ENCODE data around the gene METRN. TPM values are rescaled to one million over a fixed set of nuclear protein-coding genes. Genes with fewer than 3 reads are reported as not detected.

METRN gene
- 119 and 164 TPM in 2 replicates for total RNA-seq

DNA sequence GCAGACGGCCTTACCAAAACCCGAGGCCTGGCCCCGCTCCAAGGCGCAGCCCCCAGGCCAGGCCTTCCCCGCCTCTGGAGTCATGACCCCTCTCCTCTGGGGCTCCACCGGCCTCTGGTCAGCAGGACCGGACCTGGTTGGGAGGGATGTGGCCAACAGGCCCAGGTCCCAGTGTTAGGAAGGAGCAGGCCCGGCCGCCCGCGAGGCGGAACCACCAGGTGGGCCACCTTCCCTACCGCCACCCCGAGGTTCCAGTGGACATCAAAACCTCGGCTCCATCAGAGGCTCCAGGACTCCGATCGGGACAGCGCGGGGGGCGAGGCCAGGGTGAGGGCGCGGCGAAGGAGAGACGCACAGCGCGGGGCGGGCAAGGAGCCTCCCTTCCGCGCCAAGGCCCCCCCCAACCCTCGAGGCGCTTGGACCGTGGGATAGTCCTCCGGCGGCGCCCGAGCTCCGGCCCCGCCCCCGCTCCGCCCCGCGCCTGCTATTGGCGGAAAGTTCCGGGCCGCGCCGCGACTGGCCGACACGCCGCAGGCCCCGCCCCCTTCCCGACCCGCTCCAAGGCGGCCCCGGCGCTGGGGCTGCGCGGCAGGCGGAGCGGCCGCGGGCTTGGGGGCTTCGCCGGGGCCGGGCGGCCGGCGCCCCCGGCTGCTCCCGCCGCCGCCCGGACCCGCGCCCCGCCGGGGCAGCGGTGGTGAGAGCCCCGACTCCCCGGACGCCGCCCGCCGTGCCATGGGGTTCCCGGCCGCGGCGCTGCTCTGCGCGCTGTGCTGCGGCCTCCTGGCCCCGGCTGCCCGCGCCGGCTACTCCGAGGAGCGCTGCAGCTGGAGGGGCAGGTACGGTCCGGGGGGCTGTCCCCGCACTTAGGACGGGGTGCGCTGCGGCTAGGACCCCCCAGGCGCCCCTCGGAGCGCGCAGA lies at the start of gene METRN:
TSS of gene METRN (plus strand) at position 561 of the 919 bp plus-strand sequence. CDS start at position 733, 172 bp downstream.

GRCh38 chr16:667780-668518 lies 47.0 kb upstream of the METRN start, which contains the start of gene RHOT2:
RHOT2 (plus strand) TSS chr16:668132; CDS start chr16:668200, 68 bp downstream.

DNA sequence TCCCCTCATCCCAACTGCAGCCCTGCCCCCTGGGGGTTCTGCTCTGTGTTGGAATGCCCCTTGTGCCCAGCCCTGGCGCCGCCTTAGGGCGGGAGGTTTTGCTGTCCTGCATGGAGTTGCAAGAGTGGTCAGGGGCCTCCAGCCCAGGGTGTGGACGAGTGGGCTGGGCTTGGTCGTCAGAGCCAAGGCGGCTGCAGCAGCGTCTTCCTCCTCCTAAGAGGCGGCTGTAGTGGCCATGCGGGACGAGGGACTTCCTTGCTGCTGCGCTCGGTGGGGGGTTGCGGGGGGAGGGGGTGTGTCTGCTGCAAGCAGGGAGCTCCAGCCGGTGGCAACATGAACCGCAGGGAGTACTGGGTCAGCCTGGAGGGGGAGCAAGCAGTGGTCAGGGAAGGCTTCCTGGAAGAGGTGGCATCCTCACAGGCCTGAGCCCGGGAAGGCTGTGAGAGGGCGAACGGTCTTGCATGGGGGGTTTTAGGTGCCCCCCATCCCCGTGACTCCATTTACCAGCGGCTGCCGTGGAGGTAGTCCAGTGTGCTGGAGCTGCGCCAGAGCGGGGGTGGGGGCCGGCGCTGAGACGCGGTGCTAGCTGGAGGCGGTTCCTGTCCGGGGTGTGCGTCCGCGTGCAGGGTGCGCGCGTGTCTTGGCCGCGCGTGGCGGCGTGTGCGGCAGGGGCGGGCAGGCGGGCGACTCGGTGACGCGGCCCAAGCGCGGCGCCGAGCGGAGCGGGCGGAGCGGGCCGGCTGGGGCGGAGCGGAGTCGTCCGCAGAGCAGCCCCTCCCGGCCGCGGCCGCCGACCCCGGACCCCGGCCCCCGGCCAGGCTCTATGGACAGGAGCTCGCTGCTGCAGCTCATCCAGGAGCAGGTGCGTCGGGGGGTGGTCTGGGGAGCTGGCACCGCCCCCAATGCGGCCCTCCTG lies 39.7 kb upstream of the METRN start, which contains the start of gene RHBDL1:
TSS of gene RHBDL1 (plus strand) at position 704 of the 916 bp plus-strand sequence. CDS start at position 824, 120 bp downstream.

DNA sequence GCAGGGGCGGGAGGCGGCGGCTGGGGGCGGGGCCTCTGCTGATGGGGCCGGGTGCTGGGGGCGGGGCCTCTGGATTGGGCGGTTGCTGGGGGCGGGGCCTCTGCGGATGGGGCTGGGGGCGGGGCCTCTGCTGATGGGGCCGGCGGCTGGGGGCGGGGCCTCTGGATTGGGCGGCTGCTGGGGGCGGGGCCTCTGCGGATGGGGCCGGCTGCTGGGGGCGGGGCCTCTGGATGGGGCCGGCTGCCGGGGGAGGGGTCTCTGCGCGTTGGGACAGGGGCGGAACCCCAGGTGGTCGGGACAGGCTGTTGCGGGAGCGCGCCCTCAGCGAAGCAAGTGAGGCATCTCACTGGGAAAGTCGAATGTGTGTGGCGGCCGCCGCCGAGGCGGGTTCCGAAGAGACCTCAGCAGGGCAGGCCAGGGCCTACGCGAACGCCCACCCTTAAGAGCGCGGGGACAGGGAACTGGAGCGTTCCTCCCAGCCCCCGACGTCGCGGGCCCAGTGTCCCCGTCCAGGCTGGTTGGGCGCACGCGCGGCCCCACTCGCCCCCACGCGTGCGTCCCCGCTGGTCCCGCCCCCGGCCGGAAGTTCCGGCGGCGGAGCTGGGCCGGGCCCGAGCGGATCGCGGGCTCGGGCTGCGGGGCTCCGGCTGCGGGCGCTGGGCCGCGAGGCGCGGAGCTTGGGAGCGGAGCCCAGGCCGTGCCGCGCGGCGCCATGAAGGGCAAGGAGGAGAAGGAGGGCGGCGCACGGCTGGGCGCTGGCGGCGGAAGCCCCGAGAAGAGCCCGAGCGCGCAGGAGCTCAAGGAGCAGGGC lies 34.9 kb upstream of the METRN start, which contains the start of gene STUB1:
TSS of gene STUB1 (plus strand) at position 597 of the 811 bp plus-strand sequence. CDS start at position 713, 116 bp downstream.

GRCh38 chr16:684071-684794 lies 30.7 kb upstream of the METRN start, which contains the start of gene JMJD8:
JMJD8 (minus strand) TSS chr16:684334; CDS start chr16:684319, 15 bp downstream.

GRCh38 chr16:705431-706188 lies 9.3 kb upstream of the METRN start, which contains the start of gene FBXL16:
FBXL16 (minus strand) TSS chr16:705801; CDS start chr16:697405, 8,396 bp downstream.

GRCh38 chr16:720990-721764 lies 6.3 kb downstream of the METRN start, which contains the start of gene ANTKMT:
ANTKMT (plus strand) TSS chr16:721146; CDS start chr16:721275, 129 bp downstream.

DNA sequence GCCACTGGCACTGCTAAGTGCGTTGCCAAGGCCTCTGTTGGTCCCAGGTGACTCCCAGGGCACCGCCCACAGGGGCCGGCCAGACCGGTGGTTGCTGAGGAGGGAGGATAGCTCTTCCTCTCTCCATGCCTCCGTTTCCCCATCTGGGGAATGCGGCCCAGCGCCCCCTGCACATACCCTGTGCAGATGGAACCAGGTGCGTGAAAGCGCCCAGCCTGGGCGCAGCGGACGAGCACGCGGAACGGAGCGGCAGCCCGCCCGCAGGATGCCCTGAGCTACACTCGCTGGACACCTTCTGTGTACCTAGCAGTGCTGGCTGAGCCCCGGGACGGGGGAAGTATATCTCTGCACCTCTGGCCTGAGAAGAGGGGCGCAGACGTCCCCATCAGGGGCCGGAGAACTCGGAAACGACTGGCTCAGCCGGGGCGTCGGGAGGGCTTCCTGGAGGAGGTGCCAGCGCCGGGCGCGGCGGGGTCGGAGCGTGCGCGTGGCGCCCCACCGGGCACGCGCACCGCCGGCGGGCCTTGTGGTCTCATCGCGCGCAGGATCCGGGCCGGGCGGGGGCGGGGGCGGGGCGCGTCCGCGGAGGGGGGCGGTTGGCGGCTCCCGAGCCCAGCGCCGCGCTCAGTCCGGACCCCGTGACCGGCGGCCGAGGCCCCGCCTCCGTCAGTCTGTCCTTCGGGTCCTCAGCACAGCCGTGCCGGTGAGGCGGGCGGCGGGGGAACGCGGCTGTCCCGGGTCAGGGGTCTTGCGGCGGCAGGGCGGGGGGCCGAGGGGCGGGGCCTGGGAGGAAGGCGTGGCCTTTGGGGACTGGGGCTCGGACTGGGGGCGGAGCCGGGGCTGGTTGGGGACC lies 11.7 kb downstream of the METRN start, which contains the start of the genes CCDC78 and HAGHL:
TSS of gene CCDC78 (minus strand) at position 6 of the 853 bp plus-strand sequence. CDS start 76 bp downstream, outside the sequence.
TSS of gene HAGHL (plus strand) at position 669 of the 853 bp plus-strand sequence. CDS start 404 bp downstream, outside the sequence.

GRCh38 chr16:740764-741505 lies 26.0 kb downstream of the METRN start, which contains the start of gene CIAO3:
CIAO3 (minus strand) TSS chr16:740997; CDS start chr16:740985, 12 bp downstream.

DNA sequence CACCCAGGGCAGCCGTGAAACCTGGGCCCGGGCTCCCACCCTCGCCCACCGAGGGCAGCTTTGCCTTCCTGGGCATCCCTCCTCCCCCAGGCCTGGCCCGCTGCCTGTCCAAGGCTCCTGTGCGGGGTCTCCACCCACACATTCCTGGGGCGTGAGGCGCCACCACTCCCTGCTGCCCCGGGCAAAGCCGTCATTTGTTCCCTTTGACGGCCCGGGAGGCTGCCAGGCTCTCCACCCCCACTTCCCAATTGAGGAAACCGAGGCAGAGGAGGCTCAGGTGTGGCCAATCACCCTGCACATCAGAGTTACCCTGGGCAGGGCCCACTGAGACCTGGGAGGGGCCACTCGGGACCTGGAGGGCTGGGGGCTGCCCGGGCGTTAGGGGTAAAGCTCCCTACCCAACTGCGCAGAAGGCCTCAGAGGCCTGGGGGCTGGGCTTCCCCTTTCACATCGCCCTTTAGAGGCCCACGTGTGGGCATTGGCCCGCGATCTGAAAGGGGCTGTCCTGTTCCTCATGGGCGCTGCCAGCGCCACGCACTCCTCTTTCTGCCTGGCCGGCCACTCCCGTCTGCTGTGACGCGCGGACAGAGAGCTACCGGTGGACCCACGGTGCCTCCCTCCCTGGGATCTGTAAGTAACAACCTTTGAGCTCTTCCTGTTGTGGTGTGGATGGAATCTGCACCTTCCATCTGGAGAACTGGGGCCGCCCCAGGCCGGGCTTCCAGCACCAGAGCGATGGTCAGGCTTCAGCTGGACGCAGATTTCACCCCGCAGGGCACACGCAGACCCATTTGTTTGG lies 45.8 kb downstream of the METRN start, which contains the start of gene MSLN:
TSS of gene MSLN (plus strand) at position 190 of the 799 bp plus-strand sequence. CDS start 1,947 bp downstream, outside the sequence.

Other genes with a start within 250 kb of the METRN start
- 36.5 and 48.2 TPM in 2 replicates for gene CAPN15, start 187.4 kb upstream of the METRN start, total RNA-seq
- gene PRR35, start 154.7 kb upstream of the METRN start, total RNA-seq = not detected in 2 replicates
- 3.8 and 5.0 TPM in 2 replicates for gene NHLRC4, start 148.1 kb upstream of the METRN start, total RNA-seq
- gene PIGQ, start 145.2 kb upstream of the METRN start, total RNA-seq = 28.5 and 35.1 TPM in 2 replicates
- gene RAB40C, start 125.1 kb upstream of the METRN start, total RNA-seq = 16.9 and 19.4 TPM in 2 replicates
- gene WFIKKN1, start 84.1 kb upstream of the METRN start, total RNA-seq = 0.12 TPM in 1 of 2 replicates, not detected in the other
- gene METTL26, start 78.8 kb upstream of the METRN start, total RNA-seq = 152 and 181 TPM in 2 replicates
- gene MCRIP2, start 73.3 kb upstream of the METRN start, total RNA-seq = 23.7 and 31.7 TPM in 2 replicates
- gene WDR90, start 65.8 kb upstream of the METRN start, total RNA-seq = 8.5 TPM in 2 replicates
- 46.9 and 47.1 TPM in 2 replicates for gene RHOT2, start 47.0 kb upstream of the METRN start, total RNA-seq
- 0.58 and 4.4 TPM in 2 replicates for gene RHBDL1, start 39.4 kb upstream of the METRN start, total RNA-seq
- 163 and 189 TPM in 2 replicates for gene STUB1, start 34.7 kb upstream of the METRN start, total RNA-seq
- 58.3 and 58.7 TPM in 2 replicates for gene JMJD8, start 30.8 kb upstream of the METRN start, total RNA-seq
- gene WDR24, start 24.7 kb upstream of the METRN start, total RNA-seq = 10.3 and 12.1 TPM in 2 replicates
- gene FBXL16, start 9.3 kb upstream of the METRN start, total RNA-seq = 0.17 and 0.93 TPM in 2 replicates
- 32.9 and 39.3 TPM in 2 replicates for gene ANTKMT, start 6.0 kb downstream of the METRN start, total RNA-seq
- 0.94 and 2.1 TPM in 2 replicates for gene CCDC78, start 11.3 kb downstream of the METRN start, total RNA-seq
- 5.5 and 13.9 TPM in 2 replicates for gene HAGHL, start 12.0 kb downstream of the METRN start, total RNA-seq
- 13.4 and 18.3 TPM in 2 replicates for gene CIAO3, start 25.9 kb downstream of the METRN start, total RNA-seq
- gene MSLN, start 45.6 kb downstream of the METRN start, total RNA-seq = 1.6 and 2.0 TPM in 2 replicates
- 17.6 and 21.6 TPM in 2 replicates for gene RPUSD1, start 73.3 kb downstream of the METRN start, total RNA-seq
- 1.6 and 7.8 TPM in 2 replicates for gene CHTF18, start 73.5 kb downstream of the METRN start, total RNA-seq
- gene GNG13, start 85.6 kb downstream of the METRN start, total RNA-seq = not detected in 2 replicates

All from pericardium fibroblast (primary cell).